Panc1 (cell line): Measurements from ENCODE around the gene SLC39A8. TPM values are rescaled to one million over a fixed set of nuclear protein-coding genes. Genes with fewer than 3 reads are reported as not detected.

Experiments used
- ATAC-seq: fragments of 200-7000 bp; cut with Tn5 transposase; 2 replicates; pipeline ENCODE4 v1.9.1; 2020; ENCODE audit warnings: mild to moderate bottlenecking, moderate library complexity
- BruUV-seq: library from RNA; stranded (reverse); fragments of 400-500 nt; replicated peaks from 2 replicates; lab custom pipeline; 2021; lab: Mats Ljungman, UMichigan
- CTCF ChIA-PET: fragments of 300-600 bp; sonication (Branson Sonifier 250); formaldehyde crosslinking; loops from one replicate; lab custom pipeline; 2022; ENCODE audit warnings: antibody characterized with exemption; lab: Charles Lee
- POLR2A ChIA-PET: fragments of 300-600 bp; sonication (Branson Sonifier 250); formaldehyde crosslinking; loops from one replicate; lab custom pipeline; 2022; ENCODE audit warnings: antibody characterized with exemption; lab: Charles Lee
- DNase-seq: peaks from one replicate; pipeline ENCODE4 v3.0.0-alpha.2; 2010; ENCODE audit warnings: low read depth, low spot score
- H3K27ac ChIP-seq: 2 replicates; pipeline ENCODE4 v1.5.1; 2011; ENCODE audit warnings: mild to moderate bottlenecking, low read length, inconsistent platforms
- H3K27me3 ChIP-seq: fragments of 200-500 bp; sonication (Bioruptor generic); 2 replicates; pipeline ENCODE4 v1.6.0; 2014; ENCODE audit warnings: low read length, inconsistent platforms; ENCODE audit not compliant: control insufficient read depth, insufficient read depth
- H3K36me3 ChIP-seq: fragments of 200-500 bp; sonication (Bioruptor generic); 2 replicates; pipeline ENCODE4 v1.5.1; 2014; ENCODE audit warnings: inconsistent platforms, mild to moderate bottlenecking, low read length, moderate library complexity; ENCODE audit not compliant: control insufficient read depth, insufficient read depth
- H3K4me1 ChIP-seq: 2 replicates; pipeline ENCODE4 v1.5.1; 2011; ENCODE audit warnings: inconsistent platforms, mild to moderate bottlenecking, low read length, moderate library complexity; ENCODE audit not compliant: control insufficient read depth, insufficient read depth
- H3K4me3 ChIP-seq, 2 experiments: 2 replicates each; pipeline ENCODE4 v1.5.1; 2011 to 2012; ENCODE audit warnings: low read depth in 2 of 2, low read length in 2 of 2, mild to moderate bottlenecking in 2 of 2, inconsistent platforms in 1 of 2, moderate library complexity in 1 of 2
- H3K9me3 ChIP-seq: fragments of 200-500 bp; sonication (Bioruptor generic); 2 replicates; pipeline ENCODE4 v1.5.1; 2014; ENCODE audit warnings: low read depth, mild to moderate bottlenecking, inconsistent platforms, low read length, moderate library complexity; ENCODE audit not compliant: control insufficient read depth, insufficient read depth
- POLR2AphosphoS5 ChIP-seq: IDR thresholded peaks from 2 replicates; pipeline ENCODE4 v1.6.1; 2012; ENCODE audit warnings: mild to moderate bottlenecking, low read depth, low read length, moderate library complexity
- SIN3A ChIP-seq: IDR thresholded peaks from 2 replicates; pipeline ENCODE4 v1.6.1; 2012; ENCODE audit warnings: low read depth, mild to moderate bottlenecking, low read length, moderate library complexity, borderline replicate concordance; ENCODE audit not compliant: insufficient read depth
- TCF7L2 ChIP-seq: IDR thresholded peaks from 2 replicates; pipeline ENCODE4 v1.6.1; 2011; ENCODE audit warnings: mild to moderate bottlenecking, low read depth, low read length, inconsistent platforms
- in situ Hi-C: cut with HindIII; loops from 2 replicates; pipeline ENCODE4 v1.10.0; 2016; ENCODE audit warnings: low sequenced_read_pairs, low pct_unique_long_range_greater_than_20kb
- intact Hi-C: fragments of 100-400 bp; cut with micrococcal nuclease; formaldehyde crosslinking; loops from one replicate; pipeline ENCODE4 v1.10.0; 2022; ENCODE audit not compliant: unreplicated experiment
- total RNA-seq: library from RNA; stranded (reverse); gene quantifications from one replicate; pipeline ENCODE4 v1.2.1, GENCODE V29; 2021; ENCODE audit not compliant: unreplicated experiment
- TF ChIP-seq, protein P1 (sequence below), 2 experiments: IDR thresholded peaks; 2 replicates each; pipeline ENCODE4 v1.6.1; 2011 to 2012; ENCODE audit warnings: low read depth in 2 of 2, control low read depth in 1 of 2, low read length in 1 of 2, mild to moderate bottlenecking in 1 of 2, moderate library complexity in 1 of 2; ENCODE audit not compliant: insufficient read depth in 1 of 2
- TF ChIP-seq, protein P2 (sequence below): fragments of 450-650 bp; IDR thresholded peaks from 2 replicates; pipeline ENCODE4 v1.5.1; 2017; ENCODE audit warnings: mild to moderate bottlenecking

The SLC39A8 gene
- total RNA-seq, 1 experiment from 2014 or later = 1.4 TPM

DNA sequence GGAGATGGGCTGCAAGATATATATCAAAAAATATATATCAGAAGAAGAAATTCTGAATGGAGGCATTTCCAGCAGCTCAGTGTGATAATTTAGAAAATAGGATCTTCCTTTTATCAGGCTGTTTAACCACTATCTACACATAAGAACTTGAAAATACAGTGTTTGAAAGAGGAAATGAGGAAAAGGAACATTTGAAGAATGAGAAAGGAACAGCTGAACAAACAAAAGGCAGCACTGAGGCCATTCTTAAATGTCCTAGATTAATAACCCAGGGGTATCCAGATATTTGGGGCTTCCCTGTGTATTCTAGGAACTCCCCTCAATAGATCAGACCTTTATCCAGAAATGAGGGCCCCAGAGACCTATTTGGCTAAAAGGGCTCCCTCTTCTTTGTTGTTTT, 4.1 kb downstream of the SLC39A8 start:
- no peak for DNase-seq
- Histone ChIP-seq H3K36me3 (no peaks in the 10 kb centered on the region), H3K27ac (no peak overlapping the region), H3K4me3 (no peak overlapping the region), H3K27me3 (peaks cover 15% of the 10 kb centered on the region), H3K9me3 (no peaks in the 10 kb centered on the region), H3K4me1 (peaks cover 5% of the 10 kb centered on the region; the same call in 1 of the 2 replicates)
- in situ Hi-C loops = no loop called here
- POLR2A ChIA-PET = no interaction called here
- intact Hi-C loops = no loop called here
- no TSS peak for BruUV-seq
- CTCF ChIA-PET = no interaction called here
- no peak for ATAC-seq
- TF ChIP-seq POLR2AphosphoS5 (no peak), TCF7L2 (no peak), SIN3A (no peak)
- TF ChIP-seq, protein P1, sequence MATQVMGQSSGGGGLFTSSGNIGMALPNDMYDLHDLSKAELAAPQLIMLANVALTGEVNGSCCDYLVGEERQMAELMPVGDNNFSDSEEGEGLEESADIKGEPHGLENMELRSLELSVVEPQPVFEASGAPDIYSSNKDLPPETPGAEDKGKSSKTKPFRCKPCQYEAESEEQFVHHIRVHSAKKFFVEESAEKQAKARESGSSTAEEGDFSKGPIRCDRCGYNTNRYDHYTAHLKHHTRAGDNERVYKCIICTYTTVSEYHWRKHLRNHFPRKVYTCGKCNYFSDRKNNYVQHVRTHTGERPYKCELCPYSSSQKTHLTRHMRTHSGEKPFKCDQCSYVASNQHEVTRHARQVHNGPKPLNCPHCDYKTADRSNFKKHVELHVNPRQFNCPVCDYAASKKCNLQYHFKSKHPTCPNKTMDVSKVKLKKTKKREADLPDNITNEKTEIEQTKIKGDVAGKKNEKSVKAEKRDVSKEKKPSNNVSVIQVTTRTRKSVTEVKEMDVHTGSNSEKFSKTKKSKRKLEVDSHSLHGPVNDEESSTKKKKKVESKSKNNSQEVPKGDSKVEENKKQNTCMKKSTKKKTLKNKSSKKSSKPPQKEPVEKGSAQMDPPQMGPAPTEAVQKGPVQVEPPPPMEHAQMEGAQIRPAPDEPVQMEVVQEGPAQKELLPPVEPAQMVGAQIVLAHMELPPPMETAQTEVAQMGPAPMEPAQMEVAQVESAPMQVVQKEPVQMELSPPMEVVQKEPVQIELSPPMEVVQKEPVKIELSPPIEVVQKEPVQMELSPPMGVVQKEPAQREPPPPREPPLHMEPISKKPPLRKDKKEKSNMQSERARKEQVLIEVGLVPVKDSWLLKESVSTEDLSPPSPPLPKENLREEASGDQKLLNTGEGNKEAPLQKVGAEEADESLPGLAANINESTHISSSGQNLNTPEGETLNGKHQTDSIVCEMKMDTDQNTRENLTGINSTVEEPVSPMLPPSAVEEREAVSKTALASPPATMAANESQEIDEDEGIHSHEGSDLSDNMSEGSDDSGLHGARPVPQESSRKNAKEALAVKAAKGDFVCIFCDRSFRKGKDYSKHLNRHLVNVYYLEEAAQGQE (IDR thresholded peaks at IDR 0.05; ENCODE audit: insufficient read depth in 1 of 2, low read depth in 2 of 2, low read length in 1 of 2) = no peak
- TF ChIP-seq, protein P2, sequence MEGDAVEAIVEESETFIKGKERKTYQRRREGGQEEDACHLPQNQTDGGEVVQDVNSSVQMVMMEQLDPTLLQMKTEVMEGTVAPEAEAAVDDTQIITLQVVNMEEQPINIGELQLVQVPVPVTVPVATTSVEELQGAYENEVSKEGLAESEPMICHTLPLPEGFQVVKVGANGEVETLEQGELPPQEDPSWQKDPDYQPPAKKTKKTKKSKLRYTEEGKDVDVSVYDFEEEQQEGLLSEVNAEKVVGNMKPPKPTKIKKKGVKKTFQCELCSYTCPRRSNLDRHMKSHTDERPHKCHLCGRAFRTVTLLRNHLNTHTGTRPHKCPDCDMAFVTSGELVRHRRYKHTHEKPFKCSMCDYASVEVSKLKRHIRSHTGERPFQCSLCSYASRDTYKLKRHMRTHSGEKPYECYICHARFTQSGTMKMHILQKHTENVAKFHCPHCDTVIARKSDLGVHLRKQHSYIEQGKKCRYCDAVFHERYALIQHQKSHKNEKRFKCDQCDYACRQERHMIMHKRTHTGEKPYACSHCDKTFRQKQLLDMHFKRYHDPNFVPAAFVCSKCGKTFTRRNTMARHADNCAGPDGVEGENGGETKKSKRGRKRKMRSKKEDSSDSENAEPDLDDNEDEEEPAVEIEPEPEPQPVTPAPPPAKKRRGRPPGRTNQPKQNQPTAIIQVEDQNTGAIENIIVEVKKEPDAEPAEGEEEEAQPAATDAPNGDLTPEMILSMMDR = no peak

GRCh38 chr4:102339018-102339417, 6.3 kb downstream of the SLC39A8 start:
- TF ChIP-seq SIN3A (no peak), POLR2AphosphoS5 (no peak), TCF7L2 (no peak)
- TF ChIP-seq, protein P1 (IDR thresholded peaks at IDR 0.05; ENCODE audit: insufficient read depth in 1 of 2, low read depth in 2 of 2, low read length in 1 of 2) = no peak
- TF ChIP-seq, protein P2 = no peak
- Histone ChIP-seq H3K27ac (no peak overlapping the region), H3K4me1 (no peaks in the 10 kb centered on the region), H3K9me3 (no peaks in the 10 kb centered on the region), H3K27me3 (peaks cover 11% of the 10 kb centered on the region), H3K4me3 (no peak overlapping the region), H3K36me3 (no peaks in the 10 kb centered on the region)
- ATAC-seq (no peak), DNase-seq (no peak)
- POLR2A ChIA-PET = no interaction called here
- intact Hi-C loops = no loop called here
- no TSS peak for BruUV-seq
- in situ Hi-C loops = no loop called here
- CTCF ChIA-PET = no interaction called here
